ENCODE data around the gene SPP2. TPM values are rescaled to one million over a fixed set of nuclear protein-coding genes. Genes with fewer than 3 reads are reported as not detected.

SPP2 gene
- total RNA-seq, 1 experiment from 2014 or later: not detected

GRCh38 chr2:234061624-234062257 is 11.2 kb downstream of the SPP2 start:
- no peak overlapping the region for H2BK12ac ChIP-seq (ENCODE audit: insufficient read length, low read depth, low read length)
- H3K4ac ChIP-seq (ENCODE audit: low read depth, low read length): no peak overlapping the region
- no peak overlapping the region for H2BK15ac ChIP-seq (ENCODE audit: low read depth, low read length)
- peak overlapping the region; percentile 16 for H2AFZ ChIP-seq (ENCODE audit: low read length)
- Mint-ChIP-seq H3K27ac (no peak overlapping the region), H3K4me1 (peaks cover 4 to 8% of the 10 kb centered on the region in 2 experiments; a peak in 2 of 4 replicates), H3K36me3 (ENCODE audit: insufficient read depth in 1 of 3, low read depth in 3 of 3) (peaks cover 0 to 2% (median 0%) of the 10 kb centered on the region in 3 experiments; a peak in 1 of 7 replicates), H3K27me3 (ENCODE audit: low read depth) (peaks cover 3% of the 10 kb centered on the region; the same call in 1 of the 2 replicates), H3K9me3 (no peaks in the 10 kb centered on the region; a peak in 2 of 5 replicates), H3K4me3 (no peak overlapping the region)
- no peak overlapping the region for H4K5ac ChIP-seq (ENCODE audit: insufficient read length, low read depth, low read length)
- H3K9me3 ChIP-seq (ENCODE audit: control insufficient read depth, low read depth, low read length): no peaks in the 10 kb centered on the region
- H2BK20ac ChIP-seq (ENCODE audit: low read depth, low read length, poor library complexity, severe bottlenecking): no peak overlapping the region
- H3K56ac ChIP-seq (ENCODE audit: insufficient read length, low read depth, low read length): no peak overlapping the region
- H3K79me2 ChIP-seq (ENCODE audit: insufficient read depth, low read length): no peaks in the 10 kb centered on the region
- H3K23ac ChIP-seq (ENCODE audit: insufficient read length, low read depth, low read length): no peak overlapping the region
- no peaks in the 10 kb centered on the region for H4K20me1 ChIP-seq (ENCODE audit: control insufficient read depth, insufficient read depth, insufficient read length)
- DNase-seq: no peak
- H3K18ac ChIP-seq (ENCODE audit: insufficient read length, low read depth, low read length): no peak overlapping the region
- H3K27ac ChIP-seq (ENCODE audit: insufficient read length, low read depth, low read length): no peak overlapping the region
- H3K4me1 ChIP-seq (ENCODE audit: insufficient read depth, low read length): no peaks in the 10 kb centered on the region
- no peak overlapping the region for H2BK5ac ChIP-seq (ENCODE audit: insufficient read length, low read length)
- no peaks in the 10 kb centered on the region for H3K23me2 ChIP-seq (ENCODE audit: insufficient read length, low read depth, low read length, poor library complexity, severe bottlenecking)
- no peak overlapping the region for H3K9ac ChIP-seq (ENCODE audit: extremely low read depth, insufficient read length, low read length)
- no peak overlapping the region for H3K14ac ChIP-seq (ENCODE audit: insufficient read depth, low read length)
- H3T11ph ChIP-seq (ENCODE audit: low read length): no peak overlapping the region
- H3K27me3 ChIP-seq (ENCODE audit: insufficient read depth, low read length): no peaks in the 10 kb centered on the region
- WGBS (ENCODE audit: extremely low coverage, insufficient read length, low lambda C conversion rate): no CpG with 5 or more reads among the region's 6 CpGs
- H4K8ac ChIP-seq (replicated peaks; ENCODE audit: insufficient read length, low read depth, low read length): no peak overlapping the region
- H2AK5ac ChIP-seq (ENCODE audit: insufficient read length, low read length): no peak overlapping the region
- no peaks in the 10 kb centered on the region for H3K79me1 ChIP-seq (ENCODE audit: insufficient read depth, low read depth, low read length, poor library complexity, severe bottlenecking)
- no peak overlapping the region for H4K91ac ChIP-seq (ENCODE audit: insufficient read length, low read depth, low read length)
- no peak overlapping the region for H3K4me2 ChIP-seq (ENCODE audit: insufficient read depth, insufficient read length, low read length)
- no peak overlapping the region for H2BK120ac ChIP-seq (ENCODE audit: low read depth, low read length, poor library complexity, severe bottlenecking)
- TF ChIP-seq, protein P1, sequence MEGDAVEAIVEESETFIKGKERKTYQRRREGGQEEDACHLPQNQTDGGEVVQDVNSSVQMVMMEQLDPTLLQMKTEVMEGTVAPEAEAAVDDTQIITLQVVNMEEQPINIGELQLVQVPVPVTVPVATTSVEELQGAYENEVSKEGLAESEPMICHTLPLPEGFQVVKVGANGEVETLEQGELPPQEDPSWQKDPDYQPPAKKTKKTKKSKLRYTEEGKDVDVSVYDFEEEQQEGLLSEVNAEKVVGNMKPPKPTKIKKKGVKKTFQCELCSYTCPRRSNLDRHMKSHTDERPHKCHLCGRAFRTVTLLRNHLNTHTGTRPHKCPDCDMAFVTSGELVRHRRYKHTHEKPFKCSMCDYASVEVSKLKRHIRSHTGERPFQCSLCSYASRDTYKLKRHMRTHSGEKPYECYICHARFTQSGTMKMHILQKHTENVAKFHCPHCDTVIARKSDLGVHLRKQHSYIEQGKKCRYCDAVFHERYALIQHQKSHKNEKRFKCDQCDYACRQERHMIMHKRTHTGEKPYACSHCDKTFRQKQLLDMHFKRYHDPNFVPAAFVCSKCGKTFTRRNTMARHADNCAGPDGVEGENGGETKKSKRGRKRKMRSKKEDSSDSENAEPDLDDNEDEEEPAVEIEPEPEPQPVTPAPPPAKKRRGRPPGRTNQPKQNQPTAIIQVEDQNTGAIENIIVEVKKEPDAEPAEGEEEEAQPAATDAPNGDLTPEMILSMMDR (conservative IDR thresholded peaks at IDR 0.05): no peak

All from H9 (cell line).